ENCODE results near the gene BMP2.

- TF ChIP-seq CTCF (IDR thresholded peaks at IDR 0.05; ENCODE audit: low read depth, low read length, missing input control) (peak; percentile 59), TAF1 (conservative IDR thresholded peaks at IDR 0.05) (no peak), GABPA (IDR thresholded peaks at IDR 0.05 in 1 of 2, conservative IDR thresholded peaks at IDR 0.05 in 1 of 2) (no peak), RAD21 (IDR thresholded peaks at IDR 0.05) (peak; percentile 76 to 79), RXRA (IDR thresholded peaks at IDR 0.05) (no peak), MAX (IDR thresholded peaks at IDR 0.05) (no peak), JUND (IDR thresholded peaks at IDR 0.05) (no peak), SP1 (IDR thresholded peaks at IDR 0.05) (no peak), HNF4G (IDR thresholded peaks at IDR 0.05) (no peak), EGR1 (IDR thresholded peaks at IDR 0.05; ENCODE audit: low read depth in 2 of 2) (no peak), ZBTB33 (IDR thresholded peaks at IDR 0.05) (no peak), REST (IDR thresholded peaks at IDR 0.05) (no peak)
Measured at GRCh38 chr20:6765469-6766058, 1.9 kb upstream of the BMP2 start.

Data from liver (tissue), 3 donors.